Cerebellar cortex (tissue), 1 donor: ENCODE results near the gene POLR2A.

Experiments
- DNase-seq: peaks from one replicate; pipeline ENCODE4 v3.0.0-alpha.2; 2015; ENCODE audit warnings: low spot score

Gene POLR2A

DNA sequence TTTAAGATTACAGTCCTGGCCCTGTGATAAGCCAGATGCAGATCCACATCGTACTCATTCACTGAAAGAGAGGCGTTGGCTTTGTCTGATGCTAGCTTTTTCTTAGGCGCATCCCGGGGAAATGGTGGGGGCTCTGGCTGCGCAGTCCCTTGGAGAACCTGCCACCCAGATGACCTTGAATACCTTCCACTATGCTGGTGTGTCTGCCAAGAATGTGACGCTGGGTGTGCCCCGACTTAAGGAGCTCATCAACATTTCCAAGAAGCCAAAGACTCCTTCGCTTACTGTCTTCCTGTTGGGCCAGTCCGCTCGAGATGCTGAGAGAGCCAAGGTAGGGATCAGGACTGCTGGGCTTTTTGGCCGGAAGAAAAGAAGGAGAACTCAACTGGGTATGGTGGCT, 24.0 kb downstream of the POLR2A start:
- no peak for DNase-seq

DNA sequence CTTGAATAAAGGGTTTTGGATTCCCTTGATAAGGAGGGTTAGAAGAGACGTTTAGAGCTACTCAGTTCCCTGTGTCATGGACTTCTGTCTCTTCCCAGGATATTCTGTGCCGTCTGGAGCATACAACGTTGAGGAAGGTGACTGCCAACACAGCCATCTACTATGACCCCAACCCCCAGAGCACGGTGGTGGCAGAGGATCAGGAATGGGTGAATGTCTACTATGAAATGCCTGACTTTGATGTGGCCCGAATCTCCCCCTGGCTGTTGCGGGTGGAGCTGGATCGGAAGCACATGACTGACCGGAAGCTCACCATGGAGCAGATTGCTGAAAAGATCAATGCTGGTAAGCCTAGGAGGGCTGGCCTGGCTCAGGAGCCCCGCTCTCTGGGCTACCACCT, 24.7 kb downstream of the POLR2A start:
- no peak for DNase-seq

DNA sequence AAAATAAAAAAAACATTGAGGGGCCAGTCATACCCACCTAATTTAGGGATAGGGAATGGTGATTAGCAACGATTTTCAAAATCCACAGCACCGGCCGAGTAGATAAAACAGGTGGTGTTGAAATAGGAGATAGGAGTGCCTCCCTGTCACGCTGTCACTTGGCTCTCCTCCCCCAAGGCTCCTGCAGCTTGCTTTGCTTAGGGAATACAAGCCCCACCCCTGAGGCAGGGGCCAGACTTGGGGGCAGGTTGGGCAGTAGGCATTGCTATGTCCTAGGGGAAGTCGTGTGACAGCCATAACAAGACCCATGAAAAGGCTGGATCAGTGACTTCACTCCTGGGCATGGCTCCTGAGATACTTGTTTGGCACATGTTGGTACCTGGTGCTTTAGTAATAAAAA, 25.8 kb downstream of the POLR2A start:
- no peak for DNase-seq

DNA sequence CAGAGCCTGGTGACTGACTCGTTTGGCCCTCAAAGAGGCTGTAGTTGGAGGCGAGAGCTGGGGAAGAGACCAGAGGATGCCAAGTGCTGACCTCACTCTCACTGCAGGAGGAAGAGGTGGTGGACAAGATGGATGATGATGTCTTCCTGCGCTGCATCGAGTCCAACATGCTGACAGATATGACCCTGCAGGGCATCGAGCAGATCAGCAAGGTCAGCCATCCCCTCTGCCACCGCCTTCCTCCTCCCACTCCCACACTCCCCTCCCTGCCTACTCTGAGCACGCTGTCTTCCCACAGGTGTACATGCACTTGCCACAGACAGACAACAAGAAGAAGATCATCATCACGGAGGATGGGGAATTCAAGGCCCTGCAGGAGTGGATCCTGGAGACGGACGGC, 26.9 kb downstream of the POLR2A start:
- DNase-seq, result peak; percentile 23

DNA sequence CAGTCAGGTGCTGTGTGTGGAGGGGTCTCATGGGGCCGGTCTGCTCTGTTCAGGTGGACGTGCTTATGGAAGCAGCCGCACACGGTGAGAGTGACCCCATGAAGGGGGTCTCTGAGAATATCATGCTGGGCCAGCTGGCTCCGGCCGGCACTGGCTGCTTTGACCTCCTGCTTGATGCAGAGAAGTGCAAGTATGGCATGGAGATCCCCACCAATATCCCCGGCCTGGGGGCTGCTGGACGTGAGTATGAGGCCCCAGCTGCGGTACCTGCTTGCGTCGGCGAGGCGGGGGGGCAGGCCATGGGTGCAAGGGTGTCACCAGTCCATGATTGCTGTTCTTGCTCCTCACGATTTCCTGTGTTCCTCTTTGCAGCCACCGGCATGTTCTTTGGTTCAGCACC, 27.9 kb downstream of the POLR2A start:
- no peak for DNase-seq

DNA sequence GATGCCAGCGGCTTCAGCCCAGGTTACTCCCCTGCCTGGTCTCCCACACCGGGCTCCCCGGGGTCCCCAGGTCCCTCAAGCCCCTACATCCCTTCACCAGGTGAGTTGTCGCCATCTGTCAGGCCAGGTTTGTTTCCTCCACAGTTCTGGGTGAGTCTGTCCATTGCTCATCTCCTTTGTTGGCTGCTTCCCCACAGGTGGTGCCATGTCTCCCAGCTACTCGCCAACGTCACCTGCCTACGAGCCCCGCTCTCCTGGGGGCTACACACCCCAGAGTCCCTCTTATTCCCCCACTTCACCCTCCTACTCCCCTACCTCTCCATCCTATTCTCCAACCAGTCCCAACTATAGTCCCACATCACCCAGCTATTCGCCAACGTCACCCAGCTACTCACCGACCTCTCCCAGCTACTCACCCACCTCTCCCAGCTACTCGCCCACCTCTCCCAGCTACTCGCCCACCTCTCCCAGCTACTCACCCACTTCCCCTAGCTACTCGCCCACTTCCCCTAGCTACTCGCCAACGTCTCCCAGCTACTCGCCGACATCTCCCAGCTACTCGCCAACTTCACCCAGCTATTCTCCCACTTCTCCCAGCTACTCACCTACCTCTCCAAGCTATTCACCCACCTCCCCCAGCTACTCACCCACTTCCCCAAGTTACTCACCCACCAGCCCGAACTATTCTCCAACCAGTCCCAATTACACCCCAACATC, 28.8 kb downstream of the POLR2A start:
- DNase-seq, result no peak

DNA sequence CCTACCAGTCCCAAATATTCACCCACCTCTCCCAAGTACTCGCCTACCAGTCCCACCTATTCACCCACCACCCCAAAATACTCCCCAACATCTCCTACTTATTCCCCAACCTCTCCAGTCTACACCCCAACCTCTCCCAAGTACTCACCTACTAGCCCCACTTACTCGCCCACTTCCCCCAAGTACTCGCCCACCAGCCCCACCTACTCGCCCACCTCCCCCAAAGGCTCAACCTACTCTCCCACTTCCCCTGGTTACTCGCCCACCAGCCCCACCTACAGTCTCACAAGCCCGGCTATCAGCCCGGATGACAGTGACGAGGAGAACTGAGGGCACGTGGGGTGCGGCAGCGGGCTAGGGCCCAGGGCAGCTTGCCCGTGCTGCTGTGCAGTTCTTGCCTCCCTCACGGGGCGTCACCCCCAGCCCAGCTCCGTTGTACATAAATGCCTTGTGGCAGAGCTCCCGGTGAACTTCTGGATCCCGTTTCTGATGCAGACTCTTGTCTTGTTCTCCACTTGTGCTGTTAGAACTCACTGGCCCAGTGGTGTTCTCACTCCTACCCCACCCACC, 29.8 kb downstream of the POLR2A start:
- DNase-seq, result no peak

DNA sequence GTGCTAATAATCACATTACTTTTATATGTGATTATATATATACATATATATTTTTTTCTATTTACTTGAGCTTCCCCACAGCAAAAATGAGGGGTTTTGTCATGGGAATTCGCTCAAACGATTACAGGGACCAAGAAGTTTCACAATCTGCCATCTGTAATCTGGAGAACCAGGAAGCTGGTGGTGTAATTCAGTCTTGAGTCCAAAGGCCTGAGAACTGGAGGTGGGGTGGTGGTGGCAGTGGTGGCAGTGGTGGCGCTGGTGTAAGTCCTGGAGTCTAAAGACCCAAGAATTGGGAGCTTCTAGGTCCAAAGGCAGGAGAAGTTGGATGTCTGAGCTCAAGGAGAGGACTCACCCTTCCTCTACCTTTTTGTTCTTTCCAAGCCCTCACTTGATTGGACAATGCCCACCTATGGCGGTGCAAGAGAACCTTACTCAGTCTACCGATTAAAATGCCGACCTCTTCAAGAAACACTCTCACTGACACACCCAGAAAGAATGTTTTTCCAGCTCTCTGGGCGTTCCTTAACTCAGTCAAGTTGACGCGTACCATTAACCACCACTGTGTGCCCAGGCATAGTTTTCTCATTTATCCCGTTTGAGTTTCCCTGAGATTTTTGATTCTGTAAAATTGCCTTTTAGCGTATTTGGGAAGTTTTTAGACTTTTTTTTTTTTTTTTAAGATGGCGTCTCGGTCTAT, 31.9 kb downstream of the POLR2A start:
- DNase-seq, result no peak

DNA sequence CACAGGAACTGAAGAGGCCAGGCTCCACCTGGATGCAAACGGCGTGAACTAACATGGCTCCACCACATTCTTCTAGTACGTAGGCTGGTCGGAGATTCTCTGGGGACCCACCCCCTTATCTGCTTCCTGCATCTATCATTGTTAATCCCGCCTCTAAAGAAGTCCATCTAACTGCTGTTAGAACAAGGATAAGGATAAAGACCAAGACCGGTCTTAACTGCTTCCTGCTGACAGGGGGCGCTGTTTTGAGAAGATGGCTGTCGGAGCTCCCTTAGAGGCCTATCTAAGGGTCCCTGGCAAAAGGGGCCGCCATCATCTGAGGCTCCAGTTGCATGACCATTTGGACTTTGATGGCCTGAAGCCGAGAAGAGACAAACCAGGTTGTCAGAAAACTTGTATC, 38.9 kb downstream of the POLR2A start:
- peak; percentile 16 for DNase-seq

DNA sequence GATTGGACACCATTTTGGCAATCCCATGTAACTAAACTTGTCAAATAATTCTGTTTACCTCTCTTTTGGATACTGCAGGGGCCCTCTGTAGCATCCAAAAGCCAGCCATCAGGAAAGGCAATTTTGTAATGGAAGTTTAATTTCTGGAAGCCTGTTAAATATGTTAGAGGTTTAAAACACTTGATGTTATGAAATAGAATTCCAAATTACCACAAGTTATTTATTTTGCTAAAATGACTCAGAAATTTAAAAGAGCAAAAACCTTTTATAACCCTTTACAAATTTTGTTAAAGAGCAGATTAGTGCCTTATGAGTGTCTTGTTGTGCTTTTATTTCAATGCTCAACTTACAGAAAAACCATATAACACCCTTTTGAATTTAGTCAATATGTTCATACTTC, 44.7 kb downstream of the POLR2A start:
- no peak for DNase-seq

DNA sequence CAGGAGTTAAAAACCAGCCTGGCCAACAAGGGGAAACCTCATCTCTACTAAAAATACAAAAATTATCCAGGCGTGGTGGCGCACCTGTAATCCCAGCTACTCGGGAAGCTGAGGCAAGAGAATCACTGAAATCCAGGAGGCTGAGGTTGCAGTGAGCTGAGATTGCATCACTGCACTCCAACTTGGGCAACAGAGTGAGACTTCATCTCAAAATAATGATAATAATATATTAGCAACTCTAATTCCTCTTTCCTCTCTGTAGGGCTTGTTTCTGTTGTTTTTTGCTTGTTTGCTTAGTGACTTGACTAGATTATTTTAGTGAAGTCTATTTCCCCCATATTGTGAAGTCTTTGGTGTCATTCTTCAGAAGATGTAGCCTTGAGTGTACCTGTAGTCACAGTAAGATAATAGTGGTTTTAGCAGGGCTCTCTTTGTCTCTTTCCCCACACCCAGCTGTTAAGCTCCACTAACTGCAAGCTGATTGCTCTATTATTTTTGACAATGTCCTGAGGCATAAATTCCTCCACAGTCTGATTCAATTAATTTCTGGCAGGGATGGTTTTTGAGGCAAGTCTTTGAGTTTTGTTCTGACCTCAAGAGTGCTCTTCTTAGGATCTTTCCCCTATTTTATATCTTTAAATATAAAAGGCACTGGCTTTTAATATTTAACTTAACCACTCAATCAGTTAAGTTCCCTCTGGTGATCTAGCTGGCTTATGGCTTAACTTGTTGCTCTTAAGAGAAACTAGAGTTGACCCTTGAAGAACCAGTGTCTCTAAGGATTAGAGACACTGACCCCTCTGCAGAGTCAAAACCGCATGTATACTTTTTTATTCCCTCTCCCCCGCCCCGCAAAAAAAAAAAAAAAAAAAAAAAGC, 46.1 kb downstream of the POLR2A start:
- no peak for DNase-seq

DNA sequence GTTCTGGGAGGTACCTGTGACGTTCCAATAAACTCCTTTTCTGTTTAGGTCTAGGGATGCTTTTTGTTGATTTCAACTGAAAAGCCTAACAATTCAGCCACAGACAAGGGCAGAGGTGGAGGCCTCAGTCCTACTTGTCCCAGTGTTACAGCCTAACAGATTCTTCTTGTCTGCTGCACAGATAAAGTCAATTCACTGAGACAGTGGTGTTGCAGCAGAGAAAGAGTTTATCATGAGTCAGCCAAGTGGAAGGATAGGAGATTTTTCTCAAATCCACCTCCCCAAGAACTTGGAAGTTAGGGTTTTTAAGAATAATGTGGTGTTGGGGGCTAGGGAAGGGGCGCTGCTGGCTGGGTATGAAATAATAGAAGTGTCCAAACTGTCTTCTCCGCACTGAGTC, 53.9 kb downstream of the POLR2A start:
- DNase-seq, result no peak

DNA sequence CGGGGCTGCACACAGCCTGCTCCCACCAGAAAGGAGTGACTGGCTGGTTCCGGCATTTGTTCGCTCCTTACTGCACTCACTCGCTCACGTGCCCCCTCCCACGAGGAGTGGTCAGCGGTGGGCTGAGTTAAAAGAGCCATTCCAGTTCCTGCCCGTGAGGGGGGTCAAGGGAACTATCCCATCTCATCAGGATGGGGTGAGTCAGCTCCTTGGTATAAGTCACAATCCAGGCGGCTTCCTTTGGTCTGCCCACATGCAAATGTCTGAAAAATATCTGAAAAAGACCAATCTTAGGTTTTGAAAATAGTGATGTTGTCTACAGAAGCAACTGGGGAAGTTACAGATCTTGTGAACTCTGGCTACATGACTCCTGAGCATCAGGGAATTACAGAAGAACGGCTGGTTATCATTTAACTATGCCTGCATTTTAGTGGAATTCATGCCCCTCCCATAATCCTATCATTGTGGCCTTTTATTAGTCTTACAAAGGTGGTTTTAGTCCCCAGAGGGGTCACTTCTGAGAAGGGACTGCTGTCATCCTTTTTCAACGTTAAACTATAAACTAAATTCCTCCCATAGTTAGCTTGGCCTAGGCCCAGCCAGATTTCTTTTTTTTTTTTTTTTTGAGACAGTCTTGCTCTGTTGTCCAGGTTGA, 54.9 kb downstream of the POLR2A start:
- no peak for DNase-seq

DNA sequence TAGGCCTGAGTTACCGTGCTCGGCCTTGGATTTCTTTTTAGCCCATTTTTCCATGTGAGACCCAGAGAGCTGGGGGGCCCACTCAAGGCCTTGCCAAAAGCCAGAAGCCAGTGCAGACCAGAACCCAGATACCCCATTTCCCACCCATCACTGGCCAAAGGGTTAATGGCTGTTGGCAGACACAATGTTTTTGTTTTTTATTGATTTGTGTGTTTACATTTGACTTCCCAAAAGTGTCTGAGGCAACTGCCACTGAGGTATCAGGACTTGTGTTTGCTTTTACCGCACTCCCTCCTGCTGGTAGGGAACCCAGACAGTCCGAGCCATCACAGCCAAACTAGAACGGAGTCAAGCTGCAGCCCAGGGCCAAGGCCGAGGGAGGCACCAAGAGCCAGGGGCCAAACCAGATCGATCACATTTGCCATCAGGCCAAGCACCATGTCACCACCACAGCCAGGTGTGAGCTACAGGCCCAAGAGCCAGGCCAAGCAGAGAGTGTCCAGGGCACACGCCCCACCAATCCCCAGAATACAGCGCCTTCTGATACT, 57.0 kb downstream of the POLR2A start:
- no peak for DNase-seq

DNA sequence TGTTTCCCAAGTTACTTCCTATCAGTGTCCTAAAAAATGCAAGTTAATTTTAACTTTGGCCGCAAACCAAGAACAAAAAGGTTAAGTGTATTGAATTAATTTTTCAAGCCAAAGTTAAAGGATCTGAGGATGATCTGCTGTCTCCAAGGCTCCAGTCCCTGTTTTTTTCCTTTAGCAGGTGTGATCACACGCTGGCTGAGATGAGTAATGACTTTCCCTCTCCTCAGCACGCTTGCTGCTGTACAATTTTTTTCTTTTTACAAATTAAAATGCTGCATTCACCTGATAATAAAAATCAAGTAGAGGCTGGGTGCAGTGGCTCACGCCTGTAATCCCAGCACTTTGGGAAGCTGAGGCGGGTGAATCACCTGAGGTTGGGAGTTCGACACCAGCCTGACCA, 60.7 kb downstream of the POLR2A start:
- DNase-seq, result no peak

DNA sequence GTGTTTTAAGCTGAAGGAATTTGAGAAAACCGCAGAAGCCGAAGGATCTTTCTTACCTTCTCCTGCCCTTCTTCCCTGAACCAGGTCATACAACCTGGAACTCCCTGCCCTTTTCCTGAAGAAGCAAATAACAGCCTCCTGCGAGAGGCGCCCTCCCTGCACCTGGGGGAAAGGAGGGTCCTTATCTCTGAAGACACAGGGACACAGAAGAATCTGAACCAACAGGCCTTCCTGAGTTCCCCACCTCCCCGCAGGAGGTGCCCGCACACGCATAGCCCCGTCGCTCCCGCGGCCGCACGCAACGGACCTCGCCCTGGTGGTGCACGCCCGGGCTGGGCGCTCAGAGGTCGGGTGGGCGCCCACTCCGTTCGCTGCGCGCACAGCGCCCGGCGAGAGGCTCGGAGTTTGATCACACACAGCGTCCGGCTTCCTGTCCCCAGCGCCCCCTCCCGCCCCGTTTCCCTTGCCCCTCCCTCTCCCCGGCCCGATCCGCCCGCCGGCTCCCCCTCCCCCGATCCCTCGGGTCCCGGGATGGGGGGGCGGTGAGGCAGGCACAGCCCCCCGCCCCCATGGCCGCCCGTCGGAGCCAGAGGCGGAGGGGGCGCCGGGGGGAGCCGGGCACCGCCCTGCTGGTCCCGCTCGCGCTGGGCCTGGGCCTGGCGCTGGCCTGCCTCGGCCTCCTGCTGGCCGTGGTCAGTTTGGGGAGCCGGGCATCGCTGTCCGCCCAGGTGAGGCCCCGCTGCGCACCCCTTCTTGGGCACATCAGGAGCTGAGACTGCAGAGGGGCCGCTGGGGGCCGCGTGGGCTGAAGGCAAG, 64.6 kb downstream of the POLR2A start, which contains the start of gene TNFSF12:
Gene TNFSF12 (plus strand): TSS at position 474 of the 816 bp plus-strand sequence. CDS start 96 bp downstream, at position 570.
- no peak for DNase-seq
